ENCODE measurements around the gene GAB1. TPM values are rescaled to one million over a fixed set of nuclear protein-coding genes. Genes with fewer than 3 reads are reported as not detected.
A peak's percentile ranks its signal among the peaks of the same experiment; 100 is the strongest.

The GAB1 gene
- total RNA-seq, 1 donor from 2014 or later: 63.3 TPM

GRCh38 chr4:143502231-143502630, 165.6 kb downstream of the GAB1 start:
- no peak overlapping the region for H3K27ac ChIP-seq
- no peaks in the 10 kb centered on the region for H3K36me3 ChIP-seq
- no peaks in the 10 kb centered on the region for H3K4me1 ChIP-seq
- ATAC-seq (no peak), DNase-seq (no peak)
- intact Hi-C loops (cut with DNase I): no loop called here
- no peaks in the 10 kb centered on the region for H3K27me3 ChIP-seq (ENCODE audit: low read depth)
- H3K4me3 ChIP-seq: no peak overlapping the region
- no peak for TF ChIP-seq CTCF (IDR thresholded peaks at IDR 0.05)
- no peaks in the 10 kb centered on the region for H3K9me3 ChIP-seq

DNA sequence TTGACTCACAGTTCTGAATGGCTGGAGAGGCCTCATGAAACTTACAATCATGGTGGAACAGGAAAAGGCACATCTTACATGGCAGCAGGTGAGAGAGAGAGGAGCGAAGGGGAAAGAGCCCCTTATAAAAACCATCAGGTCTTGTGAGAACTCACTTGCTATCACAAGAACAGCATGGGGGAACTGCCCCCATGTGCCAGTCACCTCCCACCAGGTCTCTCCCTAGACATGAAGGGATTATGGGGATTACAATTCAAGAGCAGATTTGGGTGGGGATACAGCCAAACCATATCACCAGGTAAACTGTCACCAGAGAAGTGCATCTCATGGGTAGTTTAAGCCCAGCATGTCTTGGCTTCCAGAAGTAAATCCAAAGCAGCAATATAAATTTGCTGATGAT, 169.4 kb downstream of the GAB1 start:
- intact Hi-C loops (cut with DNase I): no loop called here
- H3K27me3 ChIP-seq (ENCODE audit: low read depth): no peaks in the 10 kb centered on the region
- no peaks in the 10 kb centered on the region for H3K36me3 ChIP-seq
- no peaks in the 10 kb centered on the region for H3K4me1 ChIP-seq
- TF ChIP-seq CTCF (IDR thresholded peaks at IDR 0.05): no peak
- no peak overlapping the region for H3K27ac ChIP-seq
- no peak overlapping the region for H3K4me3 ChIP-seq
- ATAC-seq (no peak), DNase-seq (no peak)
- no peaks in the 10 kb centered on the region for H3K9me3 ChIP-seq

GRCh38 chr4:143511906-143512305, 175.2 kb downstream of the GAB1 start:
- no peak for ATAC-seq
- Histone ChIP-seq H3K36me3 (no peaks in the 10 kb centered on the region), H3K4me1 (peaks cover 21% of the 10 kb centered on the region), H3K4me3 (no peak overlapping the region), H3K9me3 (no peaks in the 10 kb centered on the region), H3K27ac (no peak overlapping the region), H3K27me3 (ENCODE audit: low read depth) (no peaks in the 10 kb centered on the region)
- no peak for TF ChIP-seq CTCF (IDR thresholded peaks at IDR 0.05)
- no peak for DNase-seq
- intact Hi-C loops (cut with DNase I): no loop called here

DNA sequence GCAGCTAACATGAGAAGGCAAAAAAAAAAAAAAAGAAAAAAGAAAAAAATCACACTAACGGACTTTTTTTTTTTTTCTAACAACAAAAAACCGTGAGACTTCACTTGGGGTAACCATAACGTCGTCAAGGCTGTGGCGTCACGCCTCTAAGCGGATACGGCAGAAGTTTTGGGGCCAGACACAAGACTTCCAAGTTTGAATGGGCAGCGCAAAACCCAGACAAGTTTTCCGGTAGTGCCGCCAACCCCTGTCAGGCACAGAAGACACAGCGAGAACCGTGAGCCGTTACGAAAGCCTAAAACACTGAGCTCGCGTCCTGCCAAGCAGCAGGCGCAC, 176.3 kb downstream of the GAB1 start:
- Histone ChIP-seq H3K27me3 (ENCODE audit: low read depth) (no peaks in the 10 kb centered on the region), H3K4me3 (peak overlapping the region; percentile 83), H3K9me3 (no peaks in the 10 kb centered on the region), H3K4me1 (peaks cover 31% of the 10 kb centered on the region), H3K36me3 (peaks cover 8% of the 10 kb centered on the region), H3K27ac (peak overlapping the region; percentile 99)
- no peak for TF ChIP-seq CTCF (IDR thresholded peaks at IDR 0.05)
- intact Hi-C loops (cut with DNase I): no loop called here
- ATAC-seq (peak; percentile 56 to 63), DNase-seq (no peak)

- DNase-seq (peak; percentile 99), ATAC-seq (peak; percentile 96 to 98)
- no peak for TF ChIP-seq CTCF (IDR thresholded peaks at IDR 0.05)
- H3K27ac ChIP-seq: peak within 1 kb of the TSS; percentile 99
- intact Hi-C loops (cut with DNase I): no loop called here
- no peaks in the 10 kb centered on the region for H3K27me3 ChIP-seq (ENCODE audit: low read depth)
- peaks cover 37% of the 10 kb centered on the region for H3K4me1 ChIP-seq
- H3K4me3 ChIP-seq: peak within 1 kb of the TSS; percentile 83
- peaks cover 14% of the 10 kb centered on the region for H3K36me3 ChIP-seq
- no peaks in the 10 kb centered on the region for H3K9me3 ChIP-seq
Observed at GRCh38 chr4:143513314-143514168, 176.9 kb downstream of the GAB1 start, which contains the start of gene SMARCA5. Gene SMARCA5 (plus strand): TSS chr4:143513702. CDS start chr4:143513925, 223 bp downstream.

Measured in lower lobe of right lung (tissue), 2 donors.